Heart right ventricle (tissue), 16 donors: ENCODE measurements around the gene C5orf34. TPM values are rescaled to one million over a fixed set of nuclear protein-coding genes. Genes with fewer than 3 reads are reported as not detected.

Experiments
- ATAC-seq, 8 donors: fragments of 200-7000 bp; cut with Tn5 transposase; one replicate each; pipeline ENCODE4 v1.9.1; 2020; ENCODE audit warnings: mild to moderate bottlenecking in 8 of 8, moderate library complexity in 8 of 8, moderate number of reproducible peaks in 1 of 8
- DNase-seq, 2 donors: peaks; one replicate each; pipeline ENCODE4 v3.0.0-alpha.2; 2020
- H3K27ac ChIP-seq, 10 donors: fragments of 200-600 bp; sonication (generic) in 2 of 10; one replicate each; pipeline versions ENCODE4 v1.5.0 to v1.8.0; 2020 to 2022; ENCODE audit warnings: mild to moderate bottlenecking in 3 of 10
- H3K27me3 ChIP-seq, 7 donors: fragments of 200-600 bp; one replicate each; pipeline ENCODE4 v1.8.0; 2021 to 2022; ENCODE audit warnings: mild to moderate bottlenecking in 2 of 7
- H3K36me3 ChIP-seq, 9 donors: fragments of 200-600 bp; sonication (generic) in 1 of 9; one replicate each; pipeline versions ENCODE4 v1.5.0 to v1.8.0; 2020 to 2022; ENCODE audit warnings: mild to moderate bottlenecking in 2 of 9
- H3K4me1 ChIP-seq, 9 donors: fragments of 200-600 bp; sonication (generic) in 1 of 9; one replicate each; pipeline versions ENCODE4 v1.5.0 to v1.8.0; 2020 to 2022; ENCODE audit warnings: mild to moderate bottlenecking in 4 of 9
- H3K4me3 ChIP-seq, 10 donors: fragments of 200-600 bp; sonication (generic) in 2 of 10; one replicate each; pipeline versions ENCODE4 v1.5.0 to v1.8.0; 2020 to 2022; ENCODE audit warnings: mild to moderate bottlenecking in 7 of 10, moderate library complexity in 2 of 10
- H3K9me3 ChIP-seq, 11 donors: fragments of 200-600 bp in 10 of 11; sonication (generic) in 2 of 11; one replicate each; pipeline versions ENCODE4 v1.5.0 to v1.8.0; 2013 to 2022; ENCODE audit warnings: mild to moderate bottlenecking in 2 of 11, control low read depth in 1 of 11, moderate library complexity in 1 of 11
- WGBS, 2 donors: extraction: QIAGEN DNeasy Blood & Tissue Kit; methylation state at CpG; one replicate each; pipeline ENCODE4 v1.1.7; 2013; ENCODE audit warnings: inconsistent platforms in 1 of 2; 5-methylcytosine and 5-hydroxymethylcytosine counted together
- intact Hi-C, 10 donors: fragments of 100-400 bp; cut with DNase I; formaldehyde crosslinking; loops; one replicate each; pipeline versions ENCODE4 v1.11.1 to v1.14.2; 2022
- polyA plus RNA-seq, 2 donors: library from polyadenylated mRNA; stranded (reverse); fragments of 200-250 nt; gene quantifications; one replicate each; pipeline ENCODE4 v1.2.3, GENCODE V29; 2013
- total RNA-seq, 10 donors: library from RNA; stranded (reverse); fragmentation: NEBNext Ultra II Directional in 3 of 10; extraction: Animal tissue kit (Norgen Biotek cat#: 25700) in 3 of 10; gene quantifications; one replicate each; pipeline versions ENCODE4 v1.2.1 to v1.2.4, GENCODE V29; 2021 to 2023
- TF ChIP-seq, protein P1 (sequence below), 9 donors: fragments of 200-600 bp; sonication (generic) in 2 of 9; IDR thresholded peaks; one replicate each; pipeline versions ENCODE4 v1.5.0 to v1.8.0; 2021 to 2022; ENCODE audit warnings: antibody characterized with exemption in 9 of 9, mild to moderate bottlenecking in 5 of 9, moderate library complexity in 1 of 9
- donor health status: Arrhythmogenic right ventricular cardiomyopathy.
- donor health status: ischemic (EF 13 %, LVEDD 7.1; RV severe dilation, severe dysfunction).
- donor health status: healthy with polysubstance abuse.
- donor health status: DM: no; HTN: yes; CAD: no.
- donor health status: DM: no; HTN: no; CAD: no.
- donor health status: ischemic (EF 25% LVEDD 6.9; RV normal size, moderate dysfunction).
- donor health status: ischemic (EF 25% LVEDD 5.7; RV mildly dilated, moderate dysfunction).
- donor health status: healthy.
- donor health status: DM: yes; HTN: yes; CAD: no.
- donor health status: Ischemic cardiomyopathy.
- donor health status: ischemic (EF 35%, LVEDD 5.7; RV mildly dilated, moderate dysfunction).
- donor health status: nonischemic (EF 11% LVEDD 7.7; RV severe dilation, severe dysfunction).
- donor health status: DM: yes; HTN: yes; CAD: no.
- donor health status: PGD.
- donor health status: ischemic (EF 29% LVEDD 5.4; RV normal size, mild dysfunction).
- donor health status: nonischemic (EF 23%, LVEDD 6.1; RV moderate dilation, normal function).

C5orf34 gene
- total and polyA plus RNA-seq, 12 donors = 0.22 to 1.6 (median 0.62) TPM

DNA sequence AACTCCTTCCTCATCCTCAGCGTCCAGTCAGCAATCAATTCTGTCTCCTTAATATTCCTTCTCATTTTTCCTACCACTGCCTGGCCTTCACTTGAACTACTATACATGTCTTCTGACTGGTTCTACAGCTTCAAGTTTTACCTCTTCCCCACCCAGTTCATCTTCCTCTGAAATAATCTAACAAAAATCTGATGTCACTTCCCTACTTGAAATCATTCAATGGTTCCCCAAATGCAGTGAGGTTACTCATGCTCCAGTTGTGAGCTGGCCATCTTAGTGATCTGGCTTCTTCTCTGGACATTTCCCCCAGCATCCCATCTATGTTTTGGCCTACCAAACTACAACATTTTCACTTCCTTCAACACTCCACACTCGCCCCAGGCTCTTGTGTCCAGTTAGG lies 16.4 kb downstream of the C5orf34 start:
- no peak for ATAC-seq
- Histone ChIP-seq H3K4me1 (no peaks in the 10 kb centered on the region), H3K4me3 (no peak overlapping the region), H3K36me3 (peaks cover 0 to 20% (median 0%) of the 10 kb centered on the region in 9 donors), H3K27ac (no peak overlapping the region), H3K9me3 (no peaks in the 10 kb centered on the region), H3K27me3 (no peaks in the 10 kb centered on the region)
- TF ChIP-seq, protein P1, sequence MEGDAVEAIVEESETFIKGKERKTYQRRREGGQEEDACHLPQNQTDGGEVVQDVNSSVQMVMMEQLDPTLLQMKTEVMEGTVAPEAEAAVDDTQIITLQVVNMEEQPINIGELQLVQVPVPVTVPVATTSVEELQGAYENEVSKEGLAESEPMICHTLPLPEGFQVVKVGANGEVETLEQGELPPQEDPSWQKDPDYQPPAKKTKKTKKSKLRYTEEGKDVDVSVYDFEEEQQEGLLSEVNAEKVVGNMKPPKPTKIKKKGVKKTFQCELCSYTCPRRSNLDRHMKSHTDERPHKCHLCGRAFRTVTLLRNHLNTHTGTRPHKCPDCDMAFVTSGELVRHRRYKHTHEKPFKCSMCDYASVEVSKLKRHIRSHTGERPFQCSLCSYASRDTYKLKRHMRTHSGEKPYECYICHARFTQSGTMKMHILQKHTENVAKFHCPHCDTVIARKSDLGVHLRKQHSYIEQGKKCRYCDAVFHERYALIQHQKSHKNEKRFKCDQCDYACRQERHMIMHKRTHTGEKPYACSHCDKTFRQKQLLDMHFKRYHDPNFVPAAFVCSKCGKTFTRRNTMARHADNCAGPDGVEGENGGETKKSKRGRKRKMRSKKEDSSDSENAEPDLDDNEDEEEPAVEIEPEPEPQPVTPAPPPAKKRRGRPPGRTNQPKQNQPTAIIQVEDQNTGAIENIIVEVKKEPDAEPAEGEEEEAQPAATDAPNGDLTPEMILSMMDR (IDR thresholded peaks at IDR 0.05) = no peak
- intact Hi-C loops = no loop called here
- whole genome bisulfite sequencing, 2 donors = 90 to 92% methylated on average over 2 of the region's 2 CpGs
- DNase-seq = no peak

DNA sequence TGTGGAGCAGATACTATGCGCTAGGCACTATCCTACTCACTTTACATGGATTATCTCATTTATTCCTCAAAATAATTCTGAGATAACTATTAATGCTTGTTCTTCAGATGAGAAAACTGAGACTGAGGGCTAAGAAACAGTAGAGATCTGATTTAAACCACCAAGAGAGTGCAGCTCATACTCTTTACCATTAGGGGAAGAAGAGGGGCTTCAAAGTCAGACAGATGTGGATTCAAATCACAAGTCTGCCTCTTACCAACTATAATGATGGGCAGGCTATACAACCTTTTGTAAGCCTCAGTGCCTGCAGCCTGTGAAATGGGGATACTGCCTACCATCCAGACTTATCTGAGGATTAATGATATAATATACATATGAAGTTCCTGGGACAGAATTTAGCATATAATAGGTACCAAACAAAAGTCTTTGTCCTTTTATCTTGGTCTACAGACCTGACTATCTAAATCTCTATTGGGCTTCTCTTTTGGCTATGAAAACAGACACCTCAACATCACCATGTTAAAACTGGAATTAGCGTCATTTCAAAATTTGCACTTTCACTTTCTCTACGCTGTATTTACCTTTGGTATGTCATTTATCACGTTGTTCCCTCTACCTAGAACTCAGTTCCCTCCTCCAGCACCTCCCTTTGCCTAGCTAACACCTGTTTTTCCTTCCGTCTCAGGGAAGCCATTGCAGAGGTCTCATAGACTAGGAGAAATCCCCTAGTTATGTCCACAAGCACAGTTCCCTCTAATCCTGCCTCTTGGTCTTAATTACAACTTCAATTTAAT lies 17.4 kb downstream of the C5orf34 start:
- WGBS, 2 donors = 86 to 97% methylated on average over 5 of the region's 5 CpGs
- ATAC-seq (no peak), DNase-seq (no peak)
- peaks cover 0 to 14% (median 0%) of the 10 kb centered on the region in 9 donors for H3K36me3 ChIP-seq
- intact Hi-C loops = no loop called here
- H3K4me1 ChIP-seq = no peaks in the 10 kb centered on the region
- TF ChIP-seq, protein P1 (IDR thresholded peaks at IDR 0.05) = no peak
- no peaks in the 10 kb centered on the region for H3K27me3 ChIP-seq
- no peaks in the 10 kb centered on the region for H3K9me3 ChIP-seq
- H3K4me3 ChIP-seq = no peak overlapping the region
- H3K27ac ChIP-seq = no peak overlapping the region

DNA sequence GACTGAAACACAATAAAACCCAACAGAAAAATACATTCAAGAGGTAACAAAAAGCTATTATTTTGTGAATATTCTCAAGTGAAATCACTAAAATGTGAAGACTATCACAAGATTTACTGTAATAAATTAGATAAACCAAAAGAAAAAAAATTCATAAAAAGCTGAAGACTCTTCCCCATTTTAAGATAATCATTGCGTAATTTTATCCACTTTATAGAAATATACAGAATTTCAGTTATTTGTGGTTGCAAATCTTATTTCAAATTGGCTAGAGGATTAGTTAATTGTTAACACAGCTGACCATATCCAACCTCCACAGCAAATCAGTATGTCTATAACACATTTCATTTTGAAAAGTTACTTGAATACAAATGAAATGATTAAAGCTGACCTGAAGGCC lies 23.6 kb downstream of the C5orf34 start:
- no peaks in the 10 kb centered on the region for H3K9me3 ChIP-seq
- H3K36me3 ChIP-seq = peaks cover 0 to 31% (median 0%) of the 10 kb centered on the region in 9 donors
- ATAC-seq (no peak), DNase-seq (no peak)
- TF ChIP-seq, protein P1 (IDR thresholded peaks at IDR 0.05) = no peak
- H3K27me3 ChIP-seq = no peaks in the 10 kb centered on the region
- intact Hi-C loops = no loop called here
- H3K4me1 ChIP-seq = no peaks in the 10 kb centered on the region
- H3K27ac ChIP-seq = no peak overlapping the region
- no peak overlapping the region for H3K4me3 ChIP-seq
- 98 to 99% methylated on average over 1 of the region's 1 CpG for WGBS, 2 donors

DNA sequence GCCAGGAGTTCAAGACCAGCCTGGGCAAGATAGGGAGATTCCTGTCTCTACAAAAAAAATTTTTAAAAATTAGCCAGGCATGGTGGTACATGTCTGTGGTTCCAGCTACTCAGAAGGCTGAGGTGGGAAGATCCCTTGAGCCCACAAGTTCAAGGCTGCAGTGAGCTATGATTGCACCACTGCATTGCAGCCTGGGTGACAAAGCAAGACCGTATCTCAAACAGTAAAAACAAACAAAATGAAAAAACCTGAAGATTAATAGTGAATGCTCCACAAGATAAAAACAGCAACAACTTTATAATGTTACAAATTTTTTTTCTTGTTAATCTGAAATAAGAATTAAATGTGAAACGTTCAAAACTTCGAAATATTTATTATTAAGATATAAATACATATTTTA lies 28.6 kb downstream of the C5orf34 start:
- H3K4me3 ChIP-seq = no peak overlapping the region
- no peak overlapping the region for H3K27ac ChIP-seq
- DNase-seq = no peak
- H3K27me3 ChIP-seq = no peaks in the 10 kb centered on the region
- intact Hi-C loops = loop anchor here in 4 of 10 donors (5.0 to 10.0 kb wide), 3 partner anchors 71 to 382 kb away; partner anchors contain the start of genes HMGCS1 (in 3 of the 4) and PAIP1 (in 1 of the 4)
- WGBS, 2 donors = 88 to 94% methylated on average over 3 of the region's 3 CpGs
- TF ChIP-seq, protein P1 (IDR thresholded peaks at IDR 0.05) = no peak
- ATAC-seq = no peak
- H3K4me1 ChIP-seq = peaks cover 0 to 28% (median 15%) of the 10 kb centered on the region in 9 donors
- no peaks in the 10 kb centered on the region for H3K9me3 ChIP-seq
- peaks cover 0 to 22% (median 0%) of the 10 kb centered on the region in 9 donors for H3K36me3 ChIP-seq
